NCI-H1930 (cell line): ENCODE data around the gene MIS18BP1.
A peak's percentile ranks its signal among the peaks of the same experiment; 100 is the strongest.
"Not testable (repeated sequence)": the region's sequence is repeated elsewhere in the genome, so short reads cannot be mapped to it uniquely, and the experiment has no call there.

Experiments used
- DNase-seq, 2 experiments: peaks; one replicate each; lab custom pipeline; 2025; lab: John Stamatoyannopoulos, UW

The MIS18BP1 gene

DNA sequence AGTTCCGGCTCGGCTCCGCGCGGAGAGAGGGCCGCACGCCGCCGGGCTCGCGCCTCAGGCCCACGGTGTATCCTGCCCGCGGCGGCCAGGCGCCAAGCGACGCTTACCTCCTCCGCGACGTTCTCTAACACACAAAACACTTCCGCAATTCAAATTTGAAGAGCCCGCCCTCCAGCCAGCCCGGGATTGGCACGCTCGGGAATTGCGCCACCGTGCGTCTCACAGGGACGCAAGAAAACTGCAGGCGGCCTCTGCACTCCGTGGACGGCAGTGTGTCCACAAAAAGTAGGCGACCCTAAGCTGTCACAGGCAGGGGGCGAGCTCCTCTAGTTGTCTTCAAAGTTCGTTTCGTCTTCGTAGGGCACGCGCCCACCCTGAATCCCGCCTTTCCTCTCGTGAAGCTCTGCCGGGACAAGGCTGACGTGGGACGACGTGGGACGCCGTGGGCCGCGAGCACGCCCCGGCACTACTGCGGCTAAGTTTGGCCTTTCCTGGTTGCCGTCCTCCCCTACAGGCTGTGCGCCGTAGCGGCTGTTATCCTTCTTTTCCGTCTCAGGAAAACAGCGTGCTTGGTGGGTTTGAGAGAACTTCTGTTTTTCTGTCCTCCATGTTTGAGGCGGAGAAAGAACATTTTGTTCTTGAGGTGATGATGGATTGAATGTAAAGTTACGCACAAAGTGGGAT lies at the start of gene MIS18BP1:
MIS18BP1 (minus strand) TSS at position 133 of the 684 bp plus-strand sequence. CDS start 5,916 bp downstream, outside the sequence.
- DNase-seq, result peak; percentile 94 to 95

DNA sequence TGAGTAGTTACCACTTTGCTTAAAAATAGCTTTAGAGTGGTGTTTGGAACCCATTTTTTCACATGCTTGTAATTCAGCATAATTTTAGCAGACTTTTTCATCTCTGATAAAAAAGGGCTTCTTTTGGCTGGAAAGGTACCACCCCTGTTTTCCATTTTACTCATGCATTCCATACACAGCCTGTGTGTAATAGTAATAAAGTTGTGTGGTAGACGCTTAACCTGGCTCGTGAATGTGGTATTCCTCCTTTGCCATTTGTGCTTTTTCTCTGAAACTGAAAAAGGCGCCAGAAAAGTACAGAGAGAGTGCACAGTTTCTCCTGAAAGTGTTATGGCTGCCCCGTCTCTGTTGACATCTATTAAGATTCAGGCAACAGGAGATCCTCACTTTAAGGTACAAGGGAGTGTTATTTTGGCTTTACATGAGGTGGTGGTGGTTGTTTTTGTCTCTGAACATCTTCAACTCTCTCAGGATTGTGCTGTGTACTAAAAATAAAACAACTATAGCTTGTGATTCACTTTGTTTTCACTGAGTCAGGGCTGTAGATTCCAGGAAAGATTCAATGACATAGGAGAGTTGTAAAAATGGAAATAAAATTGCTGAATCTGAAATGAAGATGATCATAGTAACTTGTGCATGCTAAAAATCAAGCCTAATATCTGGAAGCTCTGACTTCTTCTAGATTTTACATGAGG lies 45.6 kb upstream of the MIS18BP1 start:
- DNase-seq, result no peak

DNA sequence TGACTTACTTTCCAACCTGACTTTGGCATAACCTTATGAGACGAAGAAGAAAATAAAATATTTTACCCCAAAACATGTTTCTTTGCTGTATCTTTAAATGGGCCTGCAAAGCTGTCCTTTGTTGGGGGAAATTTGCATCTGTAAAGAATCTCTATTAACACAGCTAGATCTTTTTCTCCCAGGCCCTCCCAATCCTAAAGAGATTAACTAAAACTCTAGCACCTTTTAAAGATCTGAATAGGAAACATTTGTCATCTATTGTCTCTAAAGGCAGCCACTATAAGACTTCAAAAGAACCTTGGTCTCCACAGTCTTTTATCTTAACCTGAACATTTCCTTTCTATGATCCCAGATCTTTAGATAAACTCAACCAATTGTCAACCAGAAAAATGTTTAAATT lies 41.8 kb upstream of the MIS18BP1 start:
- not testable (repeated sequence) for DNase-seq

DNA sequence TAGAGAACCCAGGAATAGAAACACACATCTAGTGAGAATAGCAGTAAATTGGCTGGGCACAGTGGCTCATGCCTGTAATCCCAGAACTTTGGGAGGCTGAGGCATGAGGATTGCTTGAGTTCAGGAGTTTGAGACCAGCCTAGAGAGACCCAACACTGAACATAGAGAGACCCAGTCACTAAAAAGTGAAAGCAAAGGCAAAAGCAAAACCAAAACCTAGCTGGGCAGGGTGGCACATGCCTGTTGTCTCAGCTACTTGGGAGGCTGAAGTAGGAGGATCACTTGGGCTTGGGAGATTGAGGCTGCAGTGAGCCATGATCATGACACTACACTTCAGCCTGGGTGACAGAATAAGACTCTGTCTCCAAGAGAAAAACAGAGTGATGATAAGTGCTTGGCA lies 37.5 kb upstream of the MIS18BP1 start:
- no peak for DNase-seq

DNA sequence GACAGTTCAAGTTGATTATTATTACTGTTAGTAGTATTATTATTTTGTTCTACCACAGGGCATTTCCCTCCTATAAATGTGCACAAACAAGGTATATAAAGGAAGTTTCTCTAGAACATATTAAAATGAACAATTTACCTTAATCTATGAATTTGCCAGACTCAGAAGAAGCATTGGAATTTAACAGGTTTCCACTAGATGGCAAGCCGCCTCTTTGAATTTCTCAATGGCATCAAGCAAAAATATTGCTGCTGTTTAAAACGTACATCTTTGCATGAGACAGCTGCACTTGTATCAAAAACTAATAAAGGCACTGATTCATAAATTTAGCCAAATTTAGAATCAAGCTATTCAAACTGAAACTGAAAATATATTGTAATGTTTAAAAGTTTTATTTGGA lies 34.6 kb upstream of the MIS18BP1 start:
- no peak for DNase-seq

DNA sequence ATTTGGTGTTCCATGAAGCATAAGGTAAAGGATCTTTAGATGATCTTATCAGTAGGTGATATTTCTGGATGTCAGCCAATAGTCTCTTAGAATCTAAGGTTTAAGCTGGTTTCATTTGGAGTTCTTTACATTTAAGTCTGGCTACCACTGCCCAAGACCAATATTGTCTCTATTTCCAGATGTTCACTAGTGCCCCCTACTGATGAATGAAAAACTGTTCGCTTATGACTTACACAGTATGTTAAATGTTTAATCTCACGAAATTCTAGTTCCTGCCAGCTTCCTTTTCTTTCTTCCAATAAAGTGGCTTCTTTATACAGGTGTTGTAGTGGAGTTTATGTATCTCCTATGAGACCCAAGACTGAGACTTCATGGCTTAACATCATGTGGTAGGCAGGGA lies 31.8 kb upstream of the MIS18BP1 start:
- no peak for DNase-seq

DNA sequence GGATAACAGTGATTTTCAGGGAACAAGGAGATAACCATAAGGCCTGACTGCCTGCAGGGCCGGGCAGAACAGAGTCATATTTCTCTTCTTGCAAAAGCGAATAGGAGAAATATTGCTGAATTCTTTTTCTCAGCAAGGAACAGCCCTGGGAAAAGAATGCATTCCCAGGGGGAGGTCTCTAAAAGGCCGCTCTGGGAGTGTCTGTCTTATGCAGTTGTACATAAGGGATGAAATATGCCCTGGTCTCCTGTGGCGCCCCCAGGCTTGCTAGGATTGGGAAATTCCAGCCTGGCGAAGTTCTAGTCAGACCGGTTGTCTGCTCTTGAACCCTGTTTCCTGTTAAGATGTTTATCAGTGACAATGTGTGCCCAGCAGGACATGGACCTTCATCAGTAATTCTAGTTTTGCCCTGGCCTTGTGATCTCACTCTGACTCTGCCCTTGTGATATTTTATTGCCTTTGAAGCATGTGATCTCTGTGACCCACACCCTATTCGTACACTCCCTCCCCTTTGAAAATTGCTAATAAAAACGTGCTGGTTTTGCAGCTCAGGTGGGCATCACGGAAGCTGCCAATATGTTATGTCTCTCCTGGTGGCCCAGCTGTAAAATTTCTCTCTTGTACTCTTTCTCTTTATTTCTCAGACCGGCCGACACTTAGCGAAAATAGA lies 28.9 kb upstream of the MIS18BP1 start:
- not testable (repeated sequence) for DNase-seq

DNA sequence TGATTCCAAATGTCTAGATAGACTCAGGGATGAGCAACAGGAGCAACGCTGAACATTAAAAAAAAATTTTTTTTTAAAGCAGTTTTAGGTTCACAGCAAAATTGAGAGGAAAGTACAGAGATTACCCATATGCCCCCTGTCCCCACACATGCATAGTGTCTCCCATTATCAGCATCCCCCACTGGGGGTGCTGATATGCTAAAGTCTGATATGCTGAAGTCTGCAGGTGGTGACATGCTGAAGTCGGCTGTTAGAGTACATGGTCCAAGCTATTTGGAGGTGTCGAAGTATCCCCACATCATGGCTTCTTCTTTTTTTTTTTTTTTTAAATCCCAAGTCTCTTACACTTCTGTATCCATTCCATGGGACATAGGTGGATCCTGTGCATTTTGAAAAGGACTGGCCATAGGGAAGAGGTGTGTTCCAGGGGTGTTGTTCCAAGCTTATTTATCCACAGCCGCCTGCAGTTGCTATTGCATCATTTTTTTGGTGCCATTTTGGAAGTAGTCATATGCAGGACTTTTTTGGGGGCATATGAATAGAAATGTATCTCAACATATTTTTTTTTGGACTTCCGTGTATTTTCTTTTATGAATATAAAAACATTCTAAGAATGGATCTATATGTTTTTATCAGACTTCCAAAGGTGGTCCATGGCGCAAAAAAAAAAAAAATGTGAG lies 19.0 kb upstream of the MIS18BP1 start:
- DNase-seq, result no peak

DNA sequence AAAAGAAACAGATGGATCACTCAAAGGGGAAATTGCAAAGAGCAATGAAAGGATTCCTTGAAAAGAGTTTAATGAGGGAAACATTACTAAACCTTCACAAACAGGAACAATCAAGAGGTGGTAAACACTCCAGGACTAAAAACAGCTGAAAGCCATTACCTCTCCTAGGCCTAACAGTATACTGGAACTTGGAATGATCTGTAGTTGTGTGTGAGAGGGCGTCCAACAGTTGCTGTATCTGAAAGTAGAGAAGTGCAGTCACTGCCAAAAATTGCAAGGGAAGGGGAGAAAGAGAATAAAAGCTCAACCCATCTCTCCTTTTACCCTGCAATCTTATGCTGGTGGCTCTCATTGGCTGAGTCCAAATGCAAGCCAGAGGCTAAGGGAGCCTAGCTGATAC lies 17.0 kb upstream of the MIS18BP1 start:
- no peak for DNase-seq

DNA sequence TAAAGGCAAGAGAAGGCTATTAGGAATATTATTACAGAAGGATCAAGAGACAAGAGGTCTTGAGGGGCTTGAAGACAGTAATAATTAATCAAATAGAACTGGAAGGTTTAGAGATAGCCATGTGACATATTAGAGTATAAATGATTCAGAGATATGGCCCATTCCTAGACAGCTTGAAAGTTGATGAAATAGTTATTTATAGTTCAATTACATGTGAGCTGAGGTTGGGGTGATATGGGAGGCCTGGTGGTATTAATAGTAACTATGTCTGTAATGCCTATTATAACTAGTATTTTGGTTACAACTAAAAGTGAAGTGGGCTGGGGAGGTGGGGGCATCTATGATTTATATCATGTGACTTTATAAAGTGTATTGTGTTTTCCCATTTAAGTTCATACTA lies 14.1 kb upstream of the MIS18BP1 start:
- no peak for DNase-seq

DNA sequence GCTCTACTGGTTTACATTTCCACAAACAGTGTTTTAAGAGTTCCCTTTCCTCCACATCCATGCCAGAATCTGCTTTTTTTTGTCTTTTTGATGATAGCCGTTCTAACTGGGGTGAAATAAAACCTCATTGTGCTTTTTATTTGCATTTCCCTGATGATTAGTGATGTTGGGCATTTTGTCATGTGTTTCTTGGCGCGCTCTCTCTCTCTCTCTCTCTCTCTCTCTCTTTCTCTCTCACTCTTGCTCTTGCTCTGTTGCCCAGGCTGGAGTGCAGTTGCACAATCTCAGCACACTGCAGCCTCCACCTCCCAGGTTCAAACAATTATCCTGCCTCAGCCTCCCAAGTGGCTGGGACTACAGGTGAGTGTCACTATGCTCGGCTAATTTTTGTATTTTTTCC lies 9.6 kb upstream of the MIS18BP1 start:
- no peak for DNase-seq

DNA sequence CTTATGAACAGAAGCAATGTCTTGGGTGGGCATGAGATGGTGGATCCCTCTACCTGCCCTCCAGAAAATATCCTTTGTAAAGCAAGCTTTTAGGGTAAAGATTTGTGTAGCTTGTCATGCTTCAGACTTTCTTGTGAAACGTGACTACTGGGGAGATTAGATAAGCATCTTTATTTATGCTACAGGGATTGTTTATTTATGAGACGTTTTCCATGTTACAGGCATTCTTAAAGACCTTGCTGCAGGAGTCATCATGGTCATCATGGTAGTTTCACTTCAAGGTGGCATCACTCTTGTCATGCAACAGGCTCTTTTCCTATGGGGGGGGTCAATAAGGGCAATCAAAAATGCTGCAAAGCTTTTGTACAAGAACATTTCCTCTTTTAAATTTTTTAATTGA lies 8.2 kb upstream of the MIS18BP1 start:
- no peak for DNase-seq

DNA sequence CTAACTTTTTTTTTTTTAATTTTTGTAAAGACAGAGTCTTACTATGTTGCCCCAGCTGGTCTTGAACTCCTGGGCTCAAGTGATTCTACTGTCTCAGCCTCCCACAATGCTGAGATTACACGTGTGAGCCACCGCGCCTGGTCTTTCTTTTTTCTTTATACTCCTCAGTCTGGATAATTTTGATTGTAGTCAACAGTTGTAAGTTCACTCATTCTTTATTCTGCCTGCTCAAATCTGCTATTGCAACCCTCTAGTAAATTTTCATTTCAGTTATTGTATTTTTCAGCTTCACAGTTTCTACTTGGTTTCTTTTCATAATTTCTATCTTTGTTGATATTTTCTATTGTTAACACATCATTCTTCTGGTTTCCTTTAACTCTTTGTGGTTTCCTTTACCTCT lies 5.8 kb upstream of the MIS18BP1 start:
- no peak for DNase-seq

DNA sequence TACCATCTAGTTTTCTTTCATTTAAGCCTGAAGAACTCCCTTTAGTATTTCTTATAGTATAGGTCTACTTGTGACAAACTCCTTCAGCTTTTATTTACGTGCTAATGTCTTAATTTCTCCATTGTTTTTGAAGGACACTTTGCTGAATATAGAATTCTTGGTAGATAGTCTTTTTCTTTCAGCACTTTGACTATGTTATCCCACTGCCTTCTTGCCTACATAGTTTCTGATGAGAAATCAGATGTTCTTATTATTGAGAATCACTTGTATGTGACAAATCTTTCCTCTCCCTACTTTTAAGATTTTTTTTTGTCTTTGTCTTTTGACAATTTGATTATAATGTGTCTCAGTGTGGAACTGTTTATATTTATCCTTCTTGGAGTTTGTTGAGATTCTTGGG lies 5.1 kb upstream of the MIS18BP1 start:
- no peak for DNase-seq

DNA sequence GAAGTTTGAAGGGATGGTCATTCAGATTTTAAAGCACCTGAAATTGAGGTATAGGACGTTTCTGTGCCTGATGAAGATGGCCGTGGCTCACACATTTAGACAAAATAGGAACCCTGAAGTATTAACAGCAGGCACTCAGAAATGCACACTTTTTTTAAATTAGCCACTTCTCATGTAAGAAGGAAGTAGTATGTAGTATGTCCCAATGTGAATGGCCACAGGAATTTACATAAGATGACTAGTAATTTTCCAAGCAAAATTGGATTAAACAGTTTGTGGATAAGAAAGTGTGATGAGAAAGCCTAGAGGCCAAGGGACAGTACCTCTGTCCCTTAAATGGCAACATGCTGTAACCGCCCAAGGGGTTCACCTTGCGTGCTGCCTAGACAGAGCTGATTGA lies 1.8 kb upstream of the MIS18BP1 start:
- DNase-seq, result no peak

DNA sequence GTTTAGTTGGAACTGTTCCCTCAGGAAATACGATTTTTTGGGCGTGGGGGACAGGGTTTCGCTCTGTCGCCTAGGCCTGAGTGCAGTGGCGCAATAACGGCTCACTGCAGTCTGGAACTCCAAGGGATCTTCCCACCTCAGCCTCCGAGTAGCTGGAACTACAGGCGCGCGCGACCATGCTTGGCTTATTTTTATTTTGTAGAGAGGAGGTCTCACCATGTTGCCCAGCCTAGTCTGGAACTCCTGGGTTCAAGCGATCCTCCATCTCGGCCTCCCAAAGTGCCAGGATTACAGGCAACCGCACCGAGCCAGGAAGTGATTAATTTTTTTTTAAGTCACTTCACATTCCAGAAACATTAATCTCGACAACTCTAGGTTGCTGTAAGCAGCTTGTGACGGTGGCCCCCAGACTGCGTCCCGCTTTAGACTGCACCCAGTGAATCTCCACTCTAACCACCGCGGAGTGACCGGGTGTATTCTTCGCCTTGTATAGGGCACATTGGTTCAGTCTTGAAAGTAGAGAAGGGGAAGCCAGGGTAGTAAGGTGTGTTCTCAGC lies 830 bp upstream of the MIS18BP1 start:
- no peak for DNase-seq

DNA sequence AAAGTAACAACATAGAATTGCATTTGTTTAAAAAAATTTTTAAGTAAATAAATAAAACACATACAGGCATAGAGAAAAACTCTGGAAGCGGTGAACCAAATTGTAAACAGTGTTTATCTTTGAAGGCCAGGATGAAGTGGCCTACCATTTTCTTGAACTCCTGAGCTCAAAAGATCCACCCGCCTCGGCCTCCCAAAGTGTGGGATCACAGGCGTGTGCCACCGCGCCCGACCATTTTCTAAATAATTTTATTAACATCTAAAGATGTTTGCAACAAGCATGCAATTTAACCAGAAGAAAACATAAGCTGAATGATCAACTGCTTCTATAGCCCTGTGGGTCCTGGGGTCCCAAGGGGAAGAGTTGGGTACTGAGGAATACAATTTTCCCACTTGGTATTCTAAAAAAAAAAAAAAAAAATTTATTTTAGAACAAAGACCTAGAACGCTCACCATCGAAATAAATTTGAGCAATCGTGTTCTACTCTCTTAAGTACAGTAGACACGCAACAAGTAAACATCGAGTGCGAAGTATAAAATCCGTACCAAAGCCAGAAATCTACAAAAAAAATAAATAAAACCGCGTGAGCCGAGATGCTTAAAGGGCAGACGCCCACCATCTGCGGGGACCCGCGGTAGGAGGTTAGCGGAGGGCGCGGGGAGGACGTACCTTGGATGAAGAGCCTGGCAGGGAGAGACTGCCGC lies 484 bp downstream of the MIS18BP1 start:
- no peak for DNase-seq

DNA sequence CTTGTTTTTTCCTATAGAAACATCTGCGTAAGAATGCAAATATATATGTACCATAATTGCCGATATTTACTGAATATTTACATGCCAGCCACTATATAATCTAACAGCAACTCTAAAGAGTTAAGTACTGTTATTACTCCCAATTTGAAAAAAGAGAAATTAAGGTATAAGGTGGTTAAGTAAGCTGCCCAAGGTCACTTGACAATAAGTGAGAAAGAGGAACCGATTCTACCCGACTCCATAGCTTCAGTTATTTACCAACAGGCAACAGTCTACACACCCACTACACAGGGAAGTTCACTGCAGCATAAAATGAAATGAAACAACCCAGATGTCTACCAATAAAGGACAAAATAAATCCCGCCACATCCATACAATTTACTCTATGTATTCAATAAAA lies 1.1 kb downstream of the MIS18BP1 start:
- no peak for DNase-seq

DNA sequence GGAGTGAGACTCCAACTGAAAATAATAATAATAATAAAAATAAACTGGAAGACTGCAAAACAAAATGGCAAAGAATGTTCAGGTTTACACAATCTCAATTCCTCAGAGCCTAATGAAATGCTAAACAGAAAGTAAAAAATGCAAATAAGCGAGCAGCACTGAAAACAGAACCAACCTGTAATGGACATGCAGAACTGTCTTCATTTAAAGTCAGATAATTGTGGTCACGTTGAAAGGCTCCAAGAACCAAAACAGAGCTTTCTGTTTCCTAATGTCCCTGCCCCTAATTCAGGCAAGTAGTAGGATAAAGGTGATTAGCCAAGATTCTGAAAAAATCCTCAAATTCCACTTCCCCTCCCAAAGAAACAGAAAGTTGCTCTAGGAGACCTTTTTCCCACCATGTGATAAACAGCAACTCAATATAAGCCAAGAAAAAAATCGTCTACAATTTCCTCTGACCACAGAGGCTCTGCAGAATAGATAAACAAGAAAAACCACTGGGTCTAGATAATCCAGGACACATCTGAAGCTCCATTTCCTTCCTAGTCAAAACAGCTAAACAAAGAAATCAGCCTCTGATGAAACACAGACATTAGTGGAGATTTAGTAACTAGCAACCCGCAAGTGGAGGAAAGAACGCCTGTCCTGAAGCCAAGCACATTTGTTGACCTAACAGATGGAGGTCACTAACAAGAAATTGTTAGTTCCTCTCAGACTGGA lies 3.0 kb downstream of the MIS18BP1 start:
- no peak for DNase-seq

DNA sequence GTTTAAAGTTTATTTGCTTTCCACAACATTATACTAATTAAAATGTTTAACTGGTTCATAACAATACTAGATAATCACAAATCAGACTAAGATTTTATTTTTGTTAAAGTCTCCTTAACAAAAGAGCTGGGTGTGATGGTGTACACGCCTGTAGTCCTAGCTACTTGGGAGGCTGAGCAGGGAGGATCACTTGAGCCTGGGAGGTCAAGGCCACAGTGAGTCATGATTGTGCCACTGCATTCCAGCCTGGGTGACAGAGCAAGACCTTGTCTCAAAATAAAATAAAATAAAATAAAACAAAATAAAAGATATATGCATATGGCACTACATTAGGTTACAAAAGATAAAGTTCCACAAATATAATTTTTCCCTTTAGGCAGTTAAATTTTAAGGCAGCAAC lies 5.6 kb downstream of the MIS18BP1 start:
- DNase-seq, result no peak

DNA sequence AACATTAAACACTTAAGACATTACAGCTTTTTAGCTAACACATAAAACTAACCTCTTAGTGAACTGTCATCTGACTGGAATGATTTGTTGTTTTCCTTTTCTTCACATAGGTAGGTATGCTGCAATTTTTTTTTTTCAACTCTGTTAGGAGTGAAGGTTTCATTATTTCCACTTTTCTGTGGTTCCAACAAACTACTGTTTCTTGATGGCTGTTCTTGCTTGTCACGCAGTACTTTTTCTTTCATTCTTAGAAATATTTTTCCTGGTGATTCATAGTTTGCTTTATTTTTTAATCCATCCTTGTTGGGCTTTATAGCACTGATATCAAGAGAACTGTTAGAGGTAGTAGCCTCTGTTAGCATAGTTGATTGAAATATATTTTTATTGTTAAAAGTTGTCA lies 6.3 kb downstream of the MIS18BP1 start:
- DNase-seq, result no peak
